ENCODE measurements around the gene CPLX4. TPM values are rescaled to one million over a fixed set of nuclear protein-coding genes. Genes with fewer than 3 reads are reported as not detected.
A peak's percentile ranks its signal among the peaks of the same experiment; 100 is the strongest.

CPLX4 gene
- polyA plus RNA-seq, 1 of the 3 experiments (the other 2 are of a cell fraction), result not detected

- ChIA-PET CTCF (interaction anchor here (1.7 to 1.9 kb wide), 2 partner anchors 42 to 111 kb away, joined by 4 to 11 read pairs; no protein-coding TSS in a partner anchor), POLR2A (no interaction called here)
- H3K9ac ChIP-seq, result no peak overlapping the region
- H3K79me2 ChIP-seq (ENCODE audit: insufficient read depth), result peaks cover 37% of the 10 kb centered on the region
- DNase-seq, result no peak
- WGBS (ENCODE audit: low lambda C conversion rate), result 93% methylated on average over 3 of the region's 3 CpGs
- no peaks in the 10 kb centered on the region for H3K9me3 ChIP-seq
- H3F3A ChIP-seq (replicated peaks; ENCODE audit: insufficient read depth), result peaks cover 3% of the 10 kb centered on the region
- peaks cover 23% of the 10 kb centered on the region for H4K20me1 ChIP-seq (ENCODE audit: insufficient read depth)
- H3K4me3 ChIP-seq (ENCODE audit: low read depth in 2 of 2, low read length in 1 of 2), result no peak overlapping the region
- H3K27me3 ChIP-seq (ENCODE audit: insufficient read depth), result no peaks in the 10 kb centered on the region
- H3K4me2 ChIP-seq, result no peak overlapping the region
- no peak overlapping the region for H2AFZ ChIP-seq (ENCODE audit: low read depth)
- no peak overlapping the region for H3K27ac ChIP-seq (ENCODE audit: low read depth in 2 of 2, low read length in 1 of 2)
- TF ChIP-seq MXI1 (IDR thresholded peaks at IDR 0.05; ENCODE audit: low read depth, low read length) (no peak), ZBTB33 (IDR thresholded peaks at IDR 0.05; ENCODE audit: borderline replicate concordance, low read depth) (no peak), RAD21 (IDR thresholded peaks at IDR 0.05; ENCODE audit: low read length) (no peak), RFX5 (IDR thresholded peaks at IDR 0.05; ENCODE audit: low read length) (no peak), JUND (IDR thresholded peaks at IDR 0.05) (no peak), NRF1 (IDR thresholded peaks at IDR 0.05; ENCODE audit: low read depth, low read length) (no peak), TCF12 (IDR thresholded peaks at IDR 0.05) (no peak), SIN3A (IDR thresholded peaks at IDR 0.05; ENCODE audit: borderline replicate concordance, low read depth, low read length) (no peak), GATA2 (CRISPR knock-in tag; IDR thresholded peaks at IDR 0.05) (no peak), PBX3 (IDR thresholded peaks at IDR 0.05) (no peak), ELF1 (IDR thresholded peaks at IDR 0.05) (no peak), EP300 (IDR thresholded peaks at IDR 0.05; ENCODE audit: borderline replicate concordance in 1 of 2, low read depth in 1 of 2, low read length in 1 of 2) (no peak), YY1 (IDR thresholded peaks at IDR 0.05; ENCODE audit: low read depth) (no peak)
- TF ChIP-seq, protein P1, sequence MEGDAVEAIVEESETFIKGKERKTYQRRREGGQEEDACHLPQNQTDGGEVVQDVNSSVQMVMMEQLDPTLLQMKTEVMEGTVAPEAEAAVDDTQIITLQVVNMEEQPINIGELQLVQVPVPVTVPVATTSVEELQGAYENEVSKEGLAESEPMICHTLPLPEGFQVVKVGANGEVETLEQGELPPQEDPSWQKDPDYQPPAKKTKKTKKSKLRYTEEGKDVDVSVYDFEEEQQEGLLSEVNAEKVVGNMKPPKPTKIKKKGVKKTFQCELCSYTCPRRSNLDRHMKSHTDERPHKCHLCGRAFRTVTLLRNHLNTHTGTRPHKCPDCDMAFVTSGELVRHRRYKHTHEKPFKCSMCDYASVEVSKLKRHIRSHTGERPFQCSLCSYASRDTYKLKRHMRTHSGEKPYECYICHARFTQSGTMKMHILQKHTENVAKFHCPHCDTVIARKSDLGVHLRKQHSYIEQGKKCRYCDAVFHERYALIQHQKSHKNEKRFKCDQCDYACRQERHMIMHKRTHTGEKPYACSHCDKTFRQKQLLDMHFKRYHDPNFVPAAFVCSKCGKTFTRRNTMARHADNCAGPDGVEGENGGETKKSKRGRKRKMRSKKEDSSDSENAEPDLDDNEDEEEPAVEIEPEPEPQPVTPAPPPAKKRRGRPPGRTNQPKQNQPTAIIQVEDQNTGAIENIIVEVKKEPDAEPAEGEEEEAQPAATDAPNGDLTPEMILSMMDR (IDR thresholded peaks at IDR 0.05), result no peak
- H3K9me2 ChIP-seq, result no peaks in the 10 kb centered on the region
- peaks cover 8 to 14% of the 10 kb centered on the region in 2 experiments for H3K36me3 ChIP-seq (replicated peaks in 1 of 2; ENCODE audit: control insufficient read depth in 1 of 2, insufficient read depth in 2 of 2, low read length in 1 of 2)
- H3K4me1 ChIP-seq (ENCODE audit: control insufficient read depth in 1 of 2, insufficient read depth in 2 of 2, low read depth in 1 of 2, low read length in 1 of 2), result peaks cover 9 to 11% of the 10 kb centered on the region in 2 experiments; a peak in 3 of 4 replicates
Observed at GRCh38 chr18:59360381-59360780, 41.9 kb upstream of the CPLX4 start.

DNA sequence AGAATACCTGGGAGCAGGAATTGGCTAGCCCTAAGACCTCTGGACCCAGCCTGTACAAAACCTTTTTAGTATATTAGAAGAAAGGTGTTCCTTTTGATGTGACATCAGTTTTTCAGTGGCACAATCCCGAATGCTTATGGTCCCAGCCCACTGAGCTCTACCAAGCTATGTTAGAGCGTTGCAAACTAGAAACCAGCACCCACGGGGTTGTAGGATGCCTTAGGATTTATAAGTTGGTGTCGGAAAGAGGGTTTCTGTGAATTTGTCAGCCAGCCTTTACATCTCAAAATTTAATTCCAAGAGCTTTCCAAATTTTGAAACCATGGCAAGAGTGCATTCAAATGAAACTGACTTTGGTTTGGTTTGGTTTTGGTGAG, 41.1 kb upstream of the CPLX4 start:
- DNase-seq, result no peak
- Histone ChIP-seq H3K27me3 (ENCODE audit: insufficient read depth) (no peaks in the 10 kb centered on the region), H3F3A (replicated peaks; ENCODE audit: insufficient read depth) (peaks cover 3% of the 10 kb centered on the region), H3K9me2 (no peaks in the 10 kb centered on the region), H4K20me1 (ENCODE audit: insufficient read depth) (peaks cover 23% of the 10 kb centered on the region), H3K27ac (ENCODE audit: low read depth in 2 of 2, low read length in 1 of 2) (no peak overlapping the region), H3K9ac (no peak overlapping the region), H3K4me1 (ENCODE audit: control insufficient read depth in 1 of 2, insufficient read depth in 2 of 2, low read depth in 1 of 2, low read length in 1 of 2) (peaks cover 9 to 11% of the 10 kb centered on the region in 2 experiments; a peak in 3 of 4 replicates), H3K9me3 (no peaks in the 10 kb centered on the region), H3K4me3 (ENCODE audit: low read depth in 2 of 2, low read length in 1 of 2) (peak overlapping the region; percentile 87 to 89), H3K79me2 (ENCODE audit: insufficient read depth) (peaks cover 45% of the 10 kb centered on the region), H3K36me3 (replicated peaks in 1 of 2; ENCODE audit: control insufficient read depth in 1 of 2, insufficient read depth in 2 of 2, low read length in 1 of 2) (peaks cover 16 to 22% of the 10 kb centered on the region in 2 experiments), H2AFZ (ENCODE audit: low read depth) (peak overlapping the region; percentile 93), H3K4me2 (peak overlapping the region; percentile 79)
- WGBS (ENCODE audit: low lambda C conversion rate), result 13% methylated on average over 4 of the region's 4 CpGs
- TF ChIP-seq GATA2 (CRISPR knock-in tag; IDR thresholded peaks at IDR 0.05) (no peak), FOXJ3 (CRISPR knock-in tag; IDR thresholded peaks at IDR 0.05) (no peak), GABPA (IDR thresholded peaks at IDR 0.05; ENCODE audit: low read depth) (no peak), MXI1 (IDR thresholded peaks at IDR 0.05; ENCODE audit: low read depth, low read length) (no peak), CHD2 (IDR thresholded peaks at IDR 0.05; ENCODE audit: low read length, partially characterized antibody) (no peak), NRF1 (IDR thresholded peaks at IDR 0.05; ENCODE audit: low read depth, low read length) (no peak), SMC3 (IDR thresholded peaks at IDR 0.05; ENCODE audit: low read depth, low read length) (no peak), MAX (IDR thresholded peaks at IDR 0.05; ENCODE audit: low read depth) (no peak), ZBTB33 (IDR thresholded peaks at IDR 0.05; ENCODE audit: borderline replicate concordance, low read depth) (no peak)
- TF ChIP-seq, protein P2, sequence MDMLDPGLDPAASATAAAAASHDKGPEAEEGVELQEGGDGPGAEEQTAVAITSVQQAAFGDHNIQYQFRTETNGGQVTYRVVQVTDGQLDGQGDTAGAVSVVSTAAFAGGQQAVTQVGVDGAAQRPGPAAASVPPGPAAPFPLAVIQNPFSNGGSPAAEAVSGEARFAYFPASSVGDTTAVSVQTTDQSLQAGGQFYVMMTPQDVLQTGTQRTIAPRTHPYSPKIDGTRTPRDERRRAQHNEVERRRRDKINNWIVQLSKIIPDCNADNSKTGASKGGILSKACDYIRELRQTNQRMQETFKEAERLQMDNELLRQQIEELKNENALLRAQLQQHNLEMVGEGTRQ (IDR thresholded peaks at IDR 0.05; ENCODE audit: borderline replicate concordance, low read depth, low read length), result no peak
- ChIA-PET POLR2A (no interaction called here), CTCF (interaction anchor here (0.6 to 1.7 kb wide), 6 partner anchors 12 to 110 kb away, joined by 3 to 11 read pairs (median 3); partner anchors contain the start of gene RAX)

All from SK-N-SH (cell line).